Upper lobe of left lung (tissue), 6 donors: ENCODE data around the gene ADAMTS4. TPM values are rescaled to one million over a fixed set of nuclear protein-coding genes. Genes with fewer than 3 reads are reported as not detected.

Experiments used
- ATAC-seq, 2 donors: fragments of 200-7000 bp; cut with Tn5 transposase; one replicate each; pipeline ENCODE4 v1.9.1; 2022; ENCODE audit warnings: mild to moderate bottlenecking in 2 of 2, moderate library complexity in 2 of 2; ENCODE audit not compliant: low FRiP score in 2 of 2
- DNase-seq, 2 donors: peaks; one replicate each; pipeline ENCODE4 v3.0.0-alpha.2; 2019 to 2020
- H3K27ac ChIP-seq, 4 donors: fragments of 200-600 bp; sonication (generic); one replicate each; pipeline ENCODE4 v1.5.1; 2016 to 2019
- H3K27me3 ChIP-seq, 4 donors: fragments of 200-600 bp; sonication (generic); one replicate each; pipeline ENCODE4 v1.5.1; 2017 to 2019
- H3K36me3 ChIP-seq, 4 donors: fragments of 200-600 bp; sonication (generic); one replicate each; pipeline ENCODE4 v1.5.1; 2016 to 2019
- H3K4me1 ChIP-seq, 4 donors: fragments of 200-600 bp; sonication (generic); one replicate each; pipeline ENCODE4 v1.5.1; 2018 to 2019
- H3K4me3 ChIP-seq, 4 donors: fragments of 200-600 bp; sonication (generic); one replicate each; pipeline ENCODE4 v1.5.1; 2017 to 2019; ENCODE audit warnings: mild to moderate bottlenecking in 2 of 4, moderate library complexity in 1 of 4
- H3K9me3 ChIP-seq, 4 donors: fragments of 200-600 bp; sonication (generic); one replicate each; pipeline ENCODE4 v1.5.1; 2018 to 2019
- CTCF ChIP-seq, 6 experiments: fragments of 450-650 bp in 4 of 6; fragments of 200-600 bp in 2 of 6; sonication (generic) in 2 of 6; IDR thresholded peaks; one replicate each; pipeline ENCODE4 v1.5.1; 2016 to 2019; ENCODE audit warnings: antibody characterized with exemption in 6 of 6
- EP300 ChIP-seq, 4 donors: sonication (generic); formaldehyde crosslinking; IDR thresholded peaks; one replicate each; pipeline ENCODE4 v1.5.1; 2017; ENCODE audit warnings: antibody characterized with exemption in 4 of 4, control low read depth in 2 of 4
- POLR2A ChIP-seq, 4 donors: fragments of 450-650 bp; IDR thresholded peaks; one replicate each; pipeline ENCODE4 v1.5.1; 2016 to 2017; ENCODE audit warnings: antibody characterized with exemption in 4 of 4, mild to moderate bottlenecking in 2 of 4
- POLR2AphosphoS5 ChIP-seq, 2 donors: sonication (generic); formaldehyde crosslinking; IDR thresholded peaks; one replicate each; pipeline ENCODE4 v1.5.1; 2017; ENCODE audit warnings: antibody characterized with exemption in 2 of 2
- WGBS, 2 donors: methylation state at CpG; one replicate each; pipeline ENCODE4 v1.1.5; 2017 to 2018; 5-methylcytosine and 5-hydroxymethylcytosine counted together
- small RNA-seq, 4 donors: library from RNA; depleted of rRNA; stranded (forward); fragments of <200 nt; gene quantifications; one replicate each; pipeline ENCODE3, GENCODE V24; 2016
- total RNA-seq, 6 donors: library from RNA; depleted of rRNA in 4 of 6; stranded (reverse); fragments of >200 nt in 4 of 6; gene quantifications; one replicate each; pipeline versions ENCODE4 v1.1.0 to v1.2.1, GENCODE V29; 2016 to 2021
- donor health status: DM: no; HTN: no; CAD: no; lungs with moderate emphysema.
- donor health status: DM: no; HTN: yes; CAD: no; lungs with severe emphysema.

The ADAMTS4 gene
- total RNA-seq, 6 donors from 2014 or later, result 0.91 to 18.6 (median 3.0) TPM

- Histone ChIP-seq H3K4me3 (no peak overlapping the region), H3K36me3 (peaks cover 0 to 6% (median 0%) of the 10 kb centered on the region in 4 donors), H3K27ac (peak overlapping the region in 2 of 4 donors; percentile 22 to 57), H3K27me3 (no peaks in the 10 kb centered on the region), H3K9me3 (no peaks in the 10 kb centered on the region), H3K4me1 (peaks cover 18 to 33% (median 27%) of the 10 kb centered on the region in 4 donors)
- TF ChIP-seq POLR2AphosphoS5 (IDR thresholded peaks at IDR 0.05), result no peak
- no peak for TF ChIP-seq CTCF (IDR thresholded peaks at IDR 0.05)
- no peak for TF ChIP-seq POLR2A (IDR thresholded peaks at IDR 0.05)
- TF ChIP-seq EP300 (IDR thresholded peaks at IDR 0.05), result no peak
- WGBS, 2 donors, result 73% methylated on average over 3 of the region's 3 CpGs
- DNase-seq (no peak), ATAC-seq (no peak)
Observed at GRCh38 chr1:161137881-161138280, 61.0 kb downstream of the ADAMTS4 start.

Small RNA genes lying within 50 kb of the gene (small RNA-seq; reads per million reads assigned to genes)
- 0 reads per million in 4 donors for gene RF01225

Other genes with a start within 250 kb of the ADAMTS4 start
- gene ITLN2, start 244.2 kb downstream of the ADAMTS4 start, total RNA-seq, result 10 to 100 TPM; 21.4 to 63.8 (median 38.8) TPM
- 100 to 1,000 TPM in 5 of 6 donors, 10 to 100 TPM in 1; 99.0 to 209 (median 172) TPM for gene F11R, start 177.9 kb downstream of the ADAMTS4 start, total RNA-seq
- gene TSTD1, start 160.1 kb downstream of the ADAMTS4 start, total RNA-seq, result 100 to 1,000 TPM in 4 of 6 donors, 10 to 100 TPM in 2; 56.2 to 170 (median 113) TPM
- 100 to 1,000 TPM in 1 of 6 donors, 10 to 100 TPM in 5; 78.2 to 151 (median 84.2) TPM for gene USF1, start 153.1 kb downstream of the ADAMTS4 start, total RNA-seq
- gene ARHGAP30, start 129.2 kb downstream of the ADAMTS4 start, total RNA-seq, result 10 to 100 TPM; 26.8 to 69.9 (median 51.2) TPM
- gene NECTIN4, start 109.5 kb downstream of the ADAMTS4 start, total RNA-seq, result 10 to 100 TPM in 4 of 6 donors, 1 to 10 TPM in 2; 5.2 to 19.9 (median 12.1) TPM
- 10 to 100 TPM in 1 of 6 donors, 1 to 10 TPM in 4, not detected in 1; 6.5 to 12.3 (median 7.4) TPM for gene KLHDC9, start 100.7 kb downstream of the ADAMTS4 start, total RNA-seq
- 10 to 100 TPM; 17.8 to 55.9 (median 41.4) TPM for gene PFDN2, start 81.0 kb downstream of the ADAMTS4 start, total RNA-seq
- gene NIT1, start 80.9 kb downstream of the ADAMTS4 start, total RNA-seq, result 10 to 100 TPM; 21.2 to 62.9 (median 40.7) TPM
- gene DEDD, start 66.4 kb downstream of the ADAMTS4 start, total RNA-seq, result 10 to 100 TPM; 26.7 to 45.1 (median 35.1) TPM
- 10 to 100 TPM; 32.5 to 95.6 (median 75.6) TPM for gene UFC1, start 45.1 kb downstream of the ADAMTS4 start, total RNA-seq
- 10 to 100 TPM; 14.1 to 48.2 (median 21.8) TPM for gene USP21, start 39.6 kb downstream of the ADAMTS4 start, total RNA-seq
- 10 to 100 TPM; 19.5 to 48.2 (median 26.6) TPM for gene PPOX, start 32.6 kb downstream of the ADAMTS4 start, total RNA-seq
- 10 to 100 TPM; 12.3 to 37.1 (median 27.2) TPM for gene B4GALT3, start 21.5 kb downstream of the ADAMTS4 start, total RNA-seq
- gene NDUFS2, start 3.3 kb upstream of the ADAMTS4 start, total RNA-seq, result 100 to 1,000 TPM in 2 of 6 donors, 10 to 100 TPM in 4; 65.7 to 194 (median 84.4) TPM
- gene FCER1G, start 16.2 kb upstream of the ADAMTS4 start, total RNA-seq, result 100 to 1,000 TPM in 5 of 6 donors, 10 to 100 TPM in 1; 75.4 to 233 (median 176) TPM
- gene APOA2, start 24.6 kb upstream of the ADAMTS4 start, total RNA-seq, result 1 to 10 TPM in 2 of 6 donors, not detected in 4; 2.5 to 3.7 TPM
- 10 to 100 TPM in 3 of 6 donors, 1 to 10 TPM in 3; 3.1 to 14.4 (median 9.9) TPM for gene TOMM40L, start 27.0 kb upstream of the ADAMTS4 start, total RNA-seq
- not detected for gene NR1I3, start 39.1 kb upstream of the ADAMTS4 start, total RNA-seq
- 1 to 10 TPM; 1.0 to 8.1 (median 5.0) TPM for gene PCP4L1, start 59.7 kb upstream of the ADAMTS4 start, total RNA-seq
- 1 to 10 TPM; 1.5 to 6.9 (median 4.0) TPM for gene MPZ, start 110.9 kb upstream of the ADAMTS4 start, total RNA-seq
- 100 to 1,000 TPM in 2 of 6 donors, 10 to 100 TPM in 4; 17.7 to 159 (median 66.7) TPM for gene SDHC, start 115.3 kb upstream of the ADAMTS4 start, total RNA-seq
- gene CFAP126, start 168.8 kb upstream of the ADAMTS4 start, total RNA-seq, result 1 to 10 TPM in 4 of 6 donors, under 1 TPM in 1, not detected in 1; 0.37 to 9.5 (median 4.0) TPM